HG02840 (cell line): ENCODE measurements around the gene CCDC59.

Experiments used
- ATAC-seq: cut with Tn5 transposase; IDR thresholded peaks from one replicate; pipeline ENCODE4 v1.9.1; 2021; ENCODE audit warnings: mild to moderate bottlenecking, moderate library complexity, moderate number of reproducible peaks; ENCODE audit not compliant: unreplicated experiment, low FRiP score

The CCDC59 gene

DNA sequence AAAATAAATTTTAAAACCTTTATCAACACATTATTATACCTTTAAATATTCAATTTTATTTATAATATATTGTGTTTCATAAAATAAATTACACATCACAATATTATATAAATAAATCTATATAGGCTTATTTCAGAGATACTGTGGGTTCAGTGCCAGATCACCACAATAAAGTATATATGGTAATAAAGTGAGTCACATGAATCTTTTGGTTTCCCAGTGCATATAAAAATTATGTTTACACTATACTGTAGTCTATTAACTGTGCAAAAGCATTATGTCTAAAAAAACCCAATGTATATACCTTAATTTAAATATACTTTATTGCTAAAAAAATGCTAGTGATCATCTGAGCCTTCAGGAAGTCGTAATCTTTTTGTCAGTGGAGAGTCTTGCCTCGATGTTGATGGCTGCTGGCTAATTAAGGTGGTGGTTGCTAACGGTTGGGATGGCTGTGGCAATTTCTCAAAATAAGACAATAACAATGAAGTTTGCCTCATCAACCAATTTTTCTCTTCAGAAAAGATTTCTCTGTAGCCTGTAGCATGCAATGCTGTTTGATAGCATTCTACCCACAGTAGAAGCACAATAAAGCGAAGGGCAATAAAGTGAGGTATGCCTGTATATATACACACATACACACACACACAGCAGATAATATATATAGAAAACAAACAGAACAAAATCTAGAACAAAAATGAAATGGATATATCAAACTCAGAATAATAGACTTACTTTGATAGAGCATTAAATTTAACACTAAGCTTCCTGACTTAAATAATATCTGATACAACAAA lies 32.4 kb downstream of the CCDC59 start:
- no peak for ATAC-seq

DNA sequence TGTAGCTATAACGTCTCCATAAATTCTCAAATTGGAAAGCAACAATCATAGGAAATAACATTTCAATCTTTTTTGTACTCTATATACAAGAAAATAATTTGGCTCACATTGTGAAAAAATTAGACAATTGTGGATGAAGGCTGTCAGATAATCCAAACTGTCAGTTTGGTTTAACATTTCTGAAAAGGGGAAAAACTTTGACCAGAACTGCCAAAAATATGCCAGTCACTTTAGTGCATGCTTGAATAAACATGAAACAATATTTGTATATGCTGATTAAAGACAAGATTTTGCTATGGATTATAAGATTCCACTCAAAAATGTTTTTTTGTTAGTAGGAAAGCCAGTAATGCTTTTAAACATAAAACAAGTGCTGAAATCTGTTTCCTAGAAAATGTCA lies 38.9 kb downstream of the CCDC59 start:
- no peak for ATAC-seq

DNA sequence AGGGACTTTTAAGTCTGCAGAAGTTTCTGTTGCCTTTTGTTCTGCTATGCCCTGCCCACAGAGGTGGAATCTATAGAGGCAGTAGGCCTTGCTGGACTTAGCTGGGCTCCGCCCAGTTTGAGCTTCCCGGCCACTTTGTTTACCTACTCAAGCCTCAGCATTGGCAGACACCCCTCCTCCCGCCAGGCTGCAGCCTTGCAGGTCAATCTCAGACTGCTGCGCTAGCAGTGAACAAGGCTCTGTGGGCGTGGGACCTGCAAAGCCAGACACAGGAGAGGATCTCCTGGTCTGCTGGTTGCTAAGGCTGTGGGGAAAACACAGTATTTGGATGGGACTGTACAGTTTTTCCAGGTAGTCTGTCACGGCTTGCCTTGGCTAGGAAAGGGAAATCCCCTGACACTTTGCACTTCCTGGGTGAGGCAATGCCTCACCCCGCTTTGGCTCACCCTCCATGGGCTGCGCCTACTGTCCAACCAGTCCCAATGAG lies 43.7 kb downstream of the CCDC59 start:
- no peak for ATAC-seq
